ENCODE results near the gene PHKB.

PHKB gene

DNA sequence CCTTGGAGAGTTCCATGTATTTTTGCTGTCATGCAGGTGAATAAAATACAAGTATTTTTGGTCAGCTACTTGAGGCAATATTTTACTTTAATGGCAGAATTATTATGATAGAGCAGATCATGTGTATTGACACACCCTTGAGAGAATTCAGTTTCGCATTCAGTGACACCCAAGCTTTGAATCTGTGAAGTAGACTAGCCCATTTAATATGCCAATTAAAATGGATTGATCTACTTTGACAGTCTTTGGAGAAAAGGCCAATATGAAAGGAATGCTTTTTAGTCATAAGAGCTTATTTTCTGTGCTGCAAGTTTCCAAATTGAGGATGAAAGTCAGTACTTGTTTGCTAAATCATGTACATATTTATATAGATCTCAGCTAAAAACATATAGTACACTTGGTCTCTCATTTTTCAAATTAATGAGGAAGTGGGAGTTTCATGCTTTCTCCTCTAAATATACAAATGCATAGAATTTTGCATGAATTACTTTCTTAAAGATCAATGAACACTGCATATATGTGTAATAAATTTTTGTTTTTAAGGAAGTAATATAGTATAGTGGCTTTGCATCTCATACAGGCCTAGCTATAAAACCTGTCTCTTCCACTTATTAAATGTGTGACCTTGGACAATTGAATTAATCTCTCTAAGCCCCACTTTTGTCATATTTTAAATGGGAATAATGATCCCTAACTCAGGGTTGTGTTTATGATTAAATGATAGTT lies 161.5 kb downstream of the PHKB start:
- H3K4me3 Mint-ChIP-seq, result no peak overlapping the region
- H3K27me3 Mint-ChIP-seq (ENCODE audit: low read depth), result no peaks in the 10 kb centered on the region
- no peak overlapping the region for H3K27ac Mint-ChIP-seq
- DNase-seq (ENCODE audit: low spot score), result no peak
- H3K4me1 Mint-ChIP-seq (ENCODE audit: low read depth), result peaks cover 2% of the 10 kb centered on the region
- H3K36me3 Mint-ChIP-seq (ENCODE audit: low read depth), result peaks cover 2% of the 10 kb centered on the region
- H3K9me3 Mint-ChIP-seq, result no peaks in the 10 kb centered on the region

DNA sequence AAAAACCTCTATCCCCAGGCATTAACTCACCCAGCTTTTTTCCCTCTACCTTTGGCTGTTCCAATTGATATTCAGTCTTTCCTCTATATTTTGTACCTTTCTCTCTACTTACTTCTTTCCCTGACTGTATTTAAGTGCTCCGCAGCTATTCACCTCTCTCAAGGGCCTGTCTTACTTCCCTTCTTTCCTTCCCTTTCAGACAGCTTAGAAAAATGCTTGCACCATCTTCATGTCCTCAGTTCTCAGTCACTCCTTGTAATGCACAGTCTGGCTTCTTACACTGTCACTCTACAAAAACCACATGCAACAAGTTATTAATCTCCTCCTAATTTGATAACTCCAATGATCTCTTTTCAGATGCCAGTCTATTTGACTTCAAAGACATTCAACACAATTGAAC lies 163.4 kb downstream of the PHKB start:
- Mint-ChIP-seq H3K9me3 (no peaks in the 10 kb centered on the region), H3K27me3 (ENCODE audit: low read depth) (no peaks in the 10 kb centered on the region), H3K4me1 (ENCODE audit: low read depth) (peaks cover 2% of the 10 kb centered on the region), H3K4me3 (no peak overlapping the region), H3K27ac (no peak overlapping the region), H3K36me3 (ENCODE audit: low read depth) (peaks cover 2% of the 10 kb centered on the region)
- no peak for DNase-seq (ENCODE audit: low spot score)

GRCh38 chr16:47625115-47625567 lies 164.0 kb downstream of the PHKB start:
- H3K36me3 Mint-ChIP-seq (ENCODE audit: low read depth), result peaks cover 2% of the 10 kb centered on the region
- H3K27ac Mint-ChIP-seq, result no peak overlapping the region
- H3K9me3 Mint-ChIP-seq, result no peaks in the 10 kb centered on the region
- no peak overlapping the region for H3K4me3 Mint-ChIP-seq
- no peaks in the 10 kb centered on the region for H3K27me3 Mint-ChIP-seq (ENCODE audit: low read depth)
- H3K4me1 Mint-ChIP-seq (ENCODE audit: low read depth), result peaks cover 2% of the 10 kb centered on the region
- DNase-seq (ENCODE audit: low spot score), result no peak

- Mint-ChIP-seq H3K36me3 (ENCODE audit: low read depth) (peaks cover 3% of the 10 kb centered on the region), H3K4me3 (no peak overlapping the region), H3K27ac (no peak overlapping the region), H3K4me1 (ENCODE audit: low read depth) (peaks cover 2% of the 10 kb centered on the region), H3K27me3 (ENCODE audit: low read depth) (no peaks in the 10 kb centered on the region), H3K9me3 (no peaks in the 10 kb centered on the region)
- no peak for DNase-seq (ENCODE audit: low spot score)
These were observed 165.1 kb downstream of the PHKB start for GRCh38 chr16:47626246-47626645.

DNA sequence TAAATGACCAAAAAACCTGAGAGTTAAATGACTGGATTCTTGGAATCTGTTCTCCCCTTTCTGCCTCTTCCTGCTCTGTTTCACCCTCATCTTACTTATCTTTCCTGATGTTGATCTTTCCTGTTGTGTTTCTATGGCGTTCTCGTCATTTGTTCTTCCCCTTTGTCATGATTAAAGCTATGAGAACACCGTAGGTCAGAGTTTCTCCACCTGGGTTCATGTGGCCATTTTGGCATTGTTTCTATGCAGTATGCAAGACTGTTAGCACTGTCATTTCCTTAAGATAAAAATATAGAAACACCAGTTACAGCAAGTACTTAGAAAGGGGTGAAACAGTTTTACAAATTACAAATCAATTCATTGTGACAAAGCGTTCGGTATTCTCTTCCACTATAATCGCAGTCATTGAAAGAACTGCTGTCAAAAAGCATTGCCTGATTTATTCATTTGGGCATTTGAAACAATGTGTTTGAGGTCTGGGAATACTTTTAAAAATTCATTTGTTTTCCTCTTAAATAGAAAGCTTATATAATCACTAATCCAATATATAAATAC lies 166.0 kb downstream of the PHKB start:
- Mint-ChIP-seq H3K27me3 (ENCODE audit: low read depth) (no peaks in the 10 kb centered on the region), H3K4me1 (ENCODE audit: low read depth) (peaks cover 2% of the 10 kb centered on the region), H3K27ac (no peak overlapping the region), H3K9me3 (no peaks in the 10 kb centered on the region), H3K4me3 (no peak overlapping the region), H3K36me3 (ENCODE audit: low read depth) (peaks cover 3% of the 10 kb centered on the region)
- no peak for DNase-seq (ENCODE audit: low spot score)

DNA sequence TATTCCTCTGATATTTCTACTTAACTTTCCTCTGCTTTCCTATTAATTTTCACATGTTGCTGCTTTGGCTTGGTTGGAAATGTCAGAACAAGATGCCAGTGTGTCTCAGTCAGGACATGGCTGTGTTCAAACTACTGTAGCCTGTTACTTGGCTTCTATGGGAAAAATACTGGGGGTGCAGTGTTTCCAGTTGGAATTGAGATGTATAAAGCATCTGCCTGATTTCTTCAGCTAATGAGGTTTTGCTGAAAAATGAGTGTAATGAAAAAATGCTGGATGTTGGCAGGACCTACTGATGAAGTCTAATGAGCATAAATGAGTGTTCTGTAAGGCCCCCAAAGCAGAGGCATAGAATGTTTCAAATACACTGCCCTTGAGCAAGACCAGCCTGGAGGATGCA lies 166.6 kb downstream of the PHKB start:
- Mint-ChIP-seq H3K27me3 (ENCODE audit: low read depth) (no peaks in the 10 kb centered on the region), H3K4me3 (no peak overlapping the region), H3K9me3 (no peaks in the 10 kb centered on the region), H3K4me1 (ENCODE audit: low read depth) (peaks cover 2% of the 10 kb centered on the region), H3K36me3 (ENCODE audit: low read depth) (peaks cover 3% of the 10 kb centered on the region), H3K27ac (no peak overlapping the region)
- DNase-seq (ENCODE audit: low spot score), result no peak

GRCh38 chr16:47631131-47631530 lies 170.0 kb downstream of the PHKB start:
- Mint-ChIP-seq H3K4me1 (ENCODE audit: low read depth) (peaks cover 5% of the 10 kb centered on the region), H3K36me3 (ENCODE audit: low read depth) (peaks cover 7% of the 10 kb centered on the region), H3K27ac (no peak overlapping the region), H3K27me3 (ENCODE audit: low read depth) (no peaks in the 10 kb centered on the region), H3K4me3 (no peak overlapping the region), H3K9me3 (no peaks in the 10 kb centered on the region)
- no peak for DNase-seq (ENCODE audit: low spot score)

- Mint-ChIP-seq H3K27ac (no peak overlapping the region), H3K36me3 (ENCODE audit: low read depth) (peaks cover 5% of the 10 kb centered on the region), H3K27me3 (ENCODE audit: low read depth) (no peaks in the 10 kb centered on the region), H3K4me1 (ENCODE audit: low read depth) (peaks cover 4% of the 10 kb centered on the region), H3K9me3 (no peaks in the 10 kb centered on the region), H3K4me3 (no peak overlapping the region)
- no peak for DNase-seq (ENCODE audit: low spot score)
These were observed 173.0 kb downstream of the PHKB start for GRCh38 chr16:47634126-47634525.

DNA sequence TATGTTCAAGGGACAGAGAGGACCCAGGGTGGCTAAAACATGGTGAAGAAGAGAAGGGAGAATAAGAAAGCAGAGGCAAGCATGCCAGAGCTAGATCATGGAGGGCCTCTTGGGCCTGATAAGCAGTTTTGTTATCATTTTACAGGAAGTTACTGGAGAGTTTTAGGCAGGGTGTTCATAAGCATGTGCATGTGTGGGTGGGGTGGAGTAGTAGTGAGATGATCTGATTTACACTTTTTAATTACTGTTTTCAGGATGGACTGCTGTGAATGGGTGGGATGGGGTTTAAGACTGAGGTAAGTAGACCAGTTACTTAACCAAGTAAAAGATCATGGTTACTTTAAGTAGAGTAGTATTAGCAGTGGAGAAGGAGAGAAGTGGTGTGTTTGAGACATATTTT lies 173.6 kb downstream of the PHKB start:
- no peak overlapping the region for H3K27ac Mint-ChIP-seq
- H3K36me3 Mint-ChIP-seq (ENCODE audit: low read depth), result peaks cover 5% of the 10 kb centered on the region
- no peak overlapping the region for H3K4me3 Mint-ChIP-seq
- peaks cover 4% of the 10 kb centered on the region for H3K4me1 Mint-ChIP-seq (ENCODE audit: low read depth)
- H3K27me3 Mint-ChIP-seq (ENCODE audit: low read depth), result no peaks in the 10 kb centered on the region
- no peaks in the 10 kb centered on the region for H3K9me3 Mint-ChIP-seq
- no peak for DNase-seq (ENCODE audit: low spot score)

DNA sequence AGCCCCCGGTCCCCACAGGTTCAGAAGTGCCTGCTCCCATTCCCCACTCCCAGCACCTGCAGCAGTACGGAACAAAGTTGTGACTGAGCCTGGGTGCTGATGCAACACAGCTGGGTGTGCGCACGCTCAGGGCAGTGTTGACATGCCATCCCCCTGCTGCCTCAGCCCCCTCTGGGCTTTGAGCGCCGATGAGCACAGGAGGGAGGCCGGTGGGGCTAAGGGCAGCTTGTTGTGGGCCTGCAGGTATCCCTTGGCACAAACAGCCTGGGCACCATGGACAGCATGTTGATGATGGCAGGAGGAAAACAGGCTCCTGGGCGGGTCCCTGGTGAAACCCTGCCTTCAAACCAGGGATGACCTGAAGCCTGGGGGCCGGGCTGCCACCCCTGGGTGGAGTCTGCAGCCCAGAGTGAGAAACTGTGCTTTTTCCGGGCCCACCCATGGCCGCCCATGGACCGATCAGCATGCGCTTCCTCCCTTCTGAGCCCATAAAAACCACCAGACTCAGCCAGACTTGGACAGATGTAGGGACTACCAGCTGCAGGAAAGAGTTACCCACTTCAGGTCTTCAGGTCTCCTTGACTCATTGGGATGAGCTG lies 175.5 kb downstream of the PHKB start:
- no peak overlapping the region for H3K27ac Mint-ChIP-seq
- no peaks in the 10 kb centered on the region for H3K27me3 Mint-ChIP-seq (ENCODE audit: low read depth)
- no peak overlapping the region for H3K4me3 Mint-ChIP-seq
- no peak for DNase-seq (ENCODE audit: low spot score)
- peaks cover 4% of the 10 kb centered on the region for H3K4me1 Mint-ChIP-seq (ENCODE audit: low read depth)
- no peaks in the 10 kb centered on the region for H3K9me3 Mint-ChIP-seq
- H3K36me3 Mint-ChIP-seq (ENCODE audit: low read depth), result peaks cover 4% of the 10 kb centered on the region

DNA sequence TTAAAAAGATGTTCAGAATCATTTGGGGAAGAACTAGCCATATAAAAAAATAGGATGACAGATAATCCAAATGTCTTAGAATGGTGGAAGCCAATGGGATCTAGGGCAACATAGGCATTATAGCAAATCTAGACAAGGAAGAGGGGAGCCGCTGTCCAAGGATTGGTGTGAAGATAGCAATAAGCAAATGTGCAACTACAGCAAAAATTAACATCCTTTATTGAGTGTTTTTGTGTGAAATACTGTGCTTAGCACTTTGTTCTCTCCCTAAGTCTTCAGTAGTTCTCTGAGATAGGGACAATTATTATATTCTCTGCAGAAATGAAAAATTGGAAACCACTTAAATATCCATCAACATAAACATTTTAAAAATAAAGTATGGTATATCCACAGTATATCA lies 177.0 kb downstream of the PHKB start:
- H3K9me3 Mint-ChIP-seq, result no peaks in the 10 kb centered on the region
- H3K27me3 Mint-ChIP-seq (ENCODE audit: low read depth), result no peaks in the 10 kb centered on the region
- no peak for DNase-seq (ENCODE audit: low spot score)
- peaks cover 5% of the 10 kb centered on the region for H3K4me1 Mint-ChIP-seq (ENCODE audit: low read depth)
- H3K27ac Mint-ChIP-seq, result no peak overlapping the region
- no peak overlapping the region for H3K4me3 Mint-ChIP-seq
- peaks cover 6% of the 10 kb centered on the region for H3K36me3 Mint-ChIP-seq (ENCODE audit: low read depth)

GRCh38 chr16:47640661-47641060 lies 179.5 kb downstream of the PHKB start:
- Mint-ChIP-seq H3K27ac (no peak overlapping the region), H3K4me1 (ENCODE audit: low read depth) (peaks cover 7% of the 10 kb centered on the region), H3K4me3 (no peak overlapping the region), H3K27me3 (ENCODE audit: low read depth) (no peaks in the 10 kb centered on the region), H3K9me3 (no peaks in the 10 kb centered on the region), H3K36me3 (ENCODE audit: low read depth) (peaks cover 4% of the 10 kb centered on the region)
- DNase-seq (ENCODE audit: low spot score), result no peak

DNA sequence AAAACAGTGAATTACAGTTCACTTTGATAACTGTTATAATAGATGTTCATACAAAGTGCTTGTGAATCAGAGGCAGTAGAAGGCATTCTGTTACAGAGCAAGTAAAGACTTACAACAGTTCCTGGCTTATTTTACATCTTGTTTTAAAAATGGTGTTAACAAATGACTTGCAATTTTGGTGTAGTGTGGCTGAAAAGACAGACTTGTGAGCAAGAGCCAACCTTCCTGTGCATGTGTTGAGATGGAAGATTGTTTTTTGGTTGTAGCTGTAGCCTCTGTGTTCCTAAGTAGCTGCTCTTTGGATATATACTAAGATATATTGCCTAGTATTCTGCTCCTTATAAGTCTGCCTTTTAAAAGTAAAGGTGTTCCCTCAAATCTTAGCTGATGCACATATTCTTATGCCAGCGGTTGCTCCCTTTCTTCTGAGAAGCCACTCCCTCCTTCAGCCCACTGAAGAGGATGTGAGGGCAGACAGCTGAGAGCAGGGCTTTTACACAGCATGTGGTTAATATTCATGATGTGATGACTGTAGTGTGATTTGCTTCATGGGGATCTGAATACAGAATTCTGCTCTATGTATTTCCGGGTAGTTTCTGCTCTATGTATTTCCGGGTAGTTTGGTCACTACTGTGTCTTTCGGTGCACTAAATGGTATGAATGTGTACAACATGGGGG lies 182.3 kb downstream of the PHKB start:
- no peak for DNase-seq (ENCODE audit: low spot score)
- H3K36me3 Mint-ChIP-seq (ENCODE audit: low read depth), result peaks cover 8% of the 10 kb centered on the region
- peaks cover 7% of the 10 kb centered on the region for H3K4me1 Mint-ChIP-seq (ENCODE audit: low read depth)
- no peak overlapping the region for H3K27ac Mint-ChIP-seq
- H3K4me3 Mint-ChIP-seq, result no peak overlapping the region
- H3K9me3 Mint-ChIP-seq, result no peaks in the 10 kb centered on the region
- H3K27me3 Mint-ChIP-seq (ENCODE audit: low read depth), result no peaks in the 10 kb centered on the region

DNA sequence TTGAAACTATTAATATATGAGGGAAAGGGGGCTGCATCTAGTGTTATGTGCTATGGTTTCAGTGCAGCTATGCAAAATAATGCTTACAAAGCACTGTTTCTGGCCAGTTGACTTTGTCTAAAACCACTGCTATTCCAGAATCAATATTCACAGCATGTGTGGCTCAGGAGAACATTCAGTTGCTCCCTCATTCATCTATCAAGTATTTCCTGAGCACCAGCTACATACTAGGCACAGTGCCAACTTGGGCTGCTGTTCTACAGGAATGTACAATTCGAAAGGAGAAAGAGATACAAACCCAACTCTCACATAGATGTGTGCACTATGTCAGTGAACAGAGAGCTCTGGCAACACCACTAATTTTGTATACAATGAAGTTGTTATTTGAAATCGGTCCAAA lies 183.0 kb downstream of the PHKB start:
- H3K27ac Mint-ChIP-seq, result no peak overlapping the region
- DNase-seq (ENCODE audit: low spot score), result no peak
- no peak overlapping the region for H3K4me3 Mint-ChIP-seq
- H3K36me3 Mint-ChIP-seq (ENCODE audit: low read depth), result peaks cover 8% of the 10 kb centered on the region
- no peaks in the 10 kb centered on the region for H3K27me3 Mint-ChIP-seq (ENCODE audit: low read depth)
- H3K9me3 Mint-ChIP-seq, result no peaks in the 10 kb centered on the region
- H3K4me1 Mint-ChIP-seq (ENCODE audit: low read depth), result peaks cover 7% of the 10 kb centered on the region

All from T-helper 2 cell treated with Interferon-gamma antibody and Interleukin-4, amounts not matched to agents 5 μg/mL and 100 μg/mL, for 36 hours (primary cell).